K562 (cell line): Measurements from ENCODE around the gene ADRA1B. TPM values are rescaled to one million over a fixed set of nuclear protein-coding genes. Genes with fewer than 3 reads are reported as not detected.

Source experiments
- ATAC-seq: fragments of 200-7000 bp; cut with Tn5 transposase; 3 replicates; pipeline ENCODE4 v1.9.1; 2020; ENCODE audit warnings: moderate library complexity
- BruUV-seq: library from RNA; stranded (reverse); fragments of 400-500 nt; replicated peaks from 2 replicates; lab custom pipeline; 2021; lab: Mats Ljungman, UMichigan
- CTCF ChIA-PET: fragments of 300-600 bp; formaldehyde crosslinking; extraction: SDS; loops from one replicate; lab custom pipeline; 2021; ENCODE audit warnings: low intra/inter-chr PET ratio; lab: Yijun Ruan, JAX
- POLR2A ChIA-PET: fragments of 300-600, 350-650 bp; sonication (Branson Sonifier 250); formaldehyde crosslinking; extraction: SDS; loops from one replicate; lab custom pipeline; 2021; ENCODE audit warnings: antibody characterized with exemption, inconsistent platforms; lab: Yijun Ruan, JAX
- DNase-seq, 4 experiments: peaks; one replicate each; pipeline versions ENCODE4 v3.0.0 to v3.0.0-alpha.2; 2011 to 2018; ENCODE audit warnings: low spot score in 3 of 4, mixed read lengths in 3 of 4; ENCODE audit errors: extremely low read depth in 1 of 4
- FAIRE-seq: peaks from 2 replicates; lab custom pipeline; 2011; peaks lifted over from hg19 to GRCh38; lab: Jason Lieb, UNC
- H2AFZ ChIP-seq: 2 replicates; pipeline ENCODE4 v1.6.0; 2011; ENCODE audit warnings: low read depth, low read length, control low read depth, inconsistent platforms
- H3K27ac ChIP-seq: fragments of 200-600 bp; 3 replicates; pipeline ENCODE4 v1.8.0; 2011; ENCODE audit warnings: low read depth, mild to moderate bottlenecking, control low read depth, inconsistent platforms, low read length, moderate library complexity, mixed read lengths; ENCODE audit errors: extremely low read depth
- H3K27me3 ChIP-seq, 2 experiments: fragments of 300-600 bp in 1 of 2; 2 replicates in 1 of 2; 3 replicates in 1 of 2; pipeline versions ENCODE4 v1.6.0 to v1.8.0; 2011; ENCODE audit warnings: inconsistent platforms in 2 of 2, low read length in 2 of 2, mild to moderate bottlenecking in 1 of 2, mixed read lengths in 1 of 2, moderate library complexity in 1 of 2; ENCODE audit not compliant: control insufficient read depth in 2 of 2, insufficient read depth in 2 of 2
- H3K36me3 ChIP-seq: fragments of 300-600 bp; 3 replicates; pipeline ENCODE4 v1.8.0; 2011; ENCODE audit warnings: mild to moderate bottlenecking, low read length, inconsistent platforms; ENCODE audit not compliant: control insufficient read depth, insufficient read depth
- H3K4me1 ChIP-seq, 2 experiments: fragments of 200-600 bp in 1 of 2; replicated peaks in 1 of 2; 2 replicates in 1 of 2; 3 replicates in 1 of 2; pipeline versions ENCODE4 v1.5.1 to v1.8.0; 2011; ENCODE audit warnings: inconsistent platforms in 2 of 2, low read length in 2 of 2, mild to moderate bottlenecking in 1 of 2, mixed read lengths in 1 of 2, moderate library complexity in 1 of 2; ENCODE audit not compliant: control insufficient read depth in 2 of 2, insufficient read depth in 2 of 2
- H3K4me2 ChIP-seq: 2 replicates; pipeline ENCODE4 v1.6.1; 2011; ENCODE audit warnings: low read length, control low read depth, inconsistent platforms, mixed read lengths; ENCODE audit not compliant: insufficient read depth
- H3K4me3 ChIP-seq: fragments of 200-600 bp; sonication (generic), shearing (Covaris generic); 2 replicates; pipeline ENCODE4 v1.5.1; 2016; ENCODE audit warnings: control low read depth, inconsistent platforms
- H3K79me2 ChIP-seq: fragments of 200-600 bp; 3 replicates; pipeline ENCODE4 v1.8.0; 2011; ENCODE audit warnings: low read length, inconsistent platforms; ENCODE audit not compliant: control insufficient read depth, insufficient read depth
- H3K9ac ChIP-seq, 2 experiments: 2 replicates each; pipeline versions ENCODE4 v1.6.0 to v1.6.1; 2011; ENCODE audit warnings: low read depth in 2 of 2, low read length in 2 of 2, control low read depth in 1 of 2, inconsistent platforms in 1 of 2, mild to moderate bottlenecking in 1 of 2, mixed read lengths in 1 of 2; ENCODE audit not compliant: insufficient read depth in 1 of 2
- H3K9me1 ChIP-seq: one replicate; pipeline ENCODE4 v1.6.0; 2011; ENCODE audit warnings: inconsistent platforms, mild to moderate bottlenecking, low read length, moderate library complexity; ENCODE audit not compliant: control insufficient read depth, insufficient read depth
- H3K9me3 ChIP-seq: replicated peaks from 2 replicates; pipeline ENCODE4 v1.5.1; 2011; ENCODE audit warnings: low read depth, low read length, inconsistent platforms; ENCODE audit not compliant: control insufficient read depth, insufficient read depth
- H4K20me1 ChIP-seq: replicated peaks from 2 replicates; pipeline ENCODE4 v1.6.1; 2011; ENCODE audit warnings: low read length, inconsistent platforms, mixed read lengths; ENCODE audit not compliant: control insufficient read depth, insufficient read depth
- AFF1 ChIP-seq, 2 experiments: fragments of 450-650 bp; IDR thresholded peaks; 2 replicates each; pipeline ENCODE4 v1.6.1; 2018; ENCODE audit warnings: mild to moderate bottlenecking in 2 of 2, low read depth in 1 of 2; ENCODE audit not compliant: partially characterized antibody in 2 of 2
- COPS2 ChIP-seq: fragments of 450-650 bp; conservative IDR thresholded peaks from 2 replicates; pipeline ENCODE4 v1.6.1; 2016; ENCODE audit warnings: mild to moderate bottlenecking, moderate library complexity
- DNMT1 ChIP-seq: fragments of 450-650 bp; IDR thresholded peaks from 2 replicates; pipeline ENCODE4 v1.6.1; 2016; ENCODE audit warnings: antibody characterized with exemption, mild to moderate bottlenecking
- MAZ ChIP-seq, 2 experiments: fragments of 450-650 bp in 1 of 2; sonication (generic) in 1 of 2; formaldehyde crosslinking; IDR thresholded peaks in 1 of 2; conservative IDR thresholded peaks in 1 of 2; 2 replicates each; pipeline versions ENCODE4 v1.4.0 to v1.5.0; 2020; ENCODE audit warnings: mild to moderate bottlenecking in 1 of 2, missing genetic modification reagents in 1 of 2
- NELFE ChIP-seq: IDR thresholded peaks from 2 replicates; pipeline ENCODE4 v1.6.1; 2011; ENCODE audit warnings: mild to moderate bottlenecking; ENCODE audit not compliant: insufficient read depth, insufficient read length
- STAT5B ChIP-seq: fragments of 250-450 bp; sonication (Bioruptor Pico); IDR thresholded peaks from 2 replicates; pipeline ENCODE4 v1.8.0; 2021; ENCODE audit warnings: mild to moderate bottlenecking, inconsistent platforms
- ZNF212 ChIP-seq: fragments of 450-650 bp; formaldehyde crosslinking; IDR thresholded peaks from 2 replicates; pipeline ENCODE4 v1.4.0; 2020; ENCODE audit warnings: mild to moderate bottlenecking
- WGBS: fragments of 100-300 bp; shearing (Covaris generic); methylation state at CpG from one replicate; pipeline ENCODE4 v1.1.6; 2016; ENCODE audit warnings: low coverage, mixed read lengths; ENCODE audit not compliant: insufficient coverage; ENCODE audit errors: missing lambda C conversion rate; 5-methylcytosine and 5-hydroxymethylcytosine counted together
- in situ Hi-C: fragments of 300-500 bp; cut with MboI; formaldehyde crosslinking; loops from 4 replicates; pipeline ENCODE4 v1.15.0; 2018; ENCODE audit warnings: inconsistent platforms, mixed read lengths
- intact Hi-C: fragments of 100-400 bp; cut with micrococcal nuclease; formaldehyde crosslinking; loops from 2 replicates; pipeline ENCODE4 v1.14.2; 2022
- polyA plus RNA-seq, 8 experiments: library from polyadenylated mRNA; depleted of rRNA in 4 of 8; stranded (reverse) in 5 of 8; unstranded in 3 of 8; fragments of >200 nt; fragmentation: Nextera tagmentation in 2 of 8; fragmentation: Illumina TruSeq in 1 of 8; extraction: Ambion mirVana in 2 of 8; extraction: Trizol in 1 of 8; gene quantifications; 2 replicates each; pipeline versions ENCODE4 v1.2.1 to v1.2.3, GENCODE V29; 2011 to 2014; ENCODE audit warnings: inconsistent platforms in 1 of 8, missing spikeins in 1 of 8
- total RNA-seq, 7 experiments: library from RNA; depleted of rRNA in 6 of 7; stranded (reverse); fragments of >200 nt in 6 of 7; fragmentation: Illumina TruSeq in 2 of 7; extraction: Trizol in 2 of 7; gene quantifications; 2 replicates each; pipeline versions ENCODE4 v1.2.1 to v1.2.3, GENCODE V29; 2011 to 2021; ENCODE audit warnings: low replicate concordance in 1 of 7
- TF ChIP-seq, protein P1 (sequence below): fragments of 450-650 bp; IDR thresholded peaks from 2 replicates; pipeline ENCODE4 v1.6.1; 2017; ENCODE audit warnings: antibody characterized with exemption

The ADRA1B gene
- total and polyA plus RNA-seq, 9 of the 15 experiments (the other 6 are each of a cell fraction or from before 2014, with no cell fraction given), result not detected

DNA sequence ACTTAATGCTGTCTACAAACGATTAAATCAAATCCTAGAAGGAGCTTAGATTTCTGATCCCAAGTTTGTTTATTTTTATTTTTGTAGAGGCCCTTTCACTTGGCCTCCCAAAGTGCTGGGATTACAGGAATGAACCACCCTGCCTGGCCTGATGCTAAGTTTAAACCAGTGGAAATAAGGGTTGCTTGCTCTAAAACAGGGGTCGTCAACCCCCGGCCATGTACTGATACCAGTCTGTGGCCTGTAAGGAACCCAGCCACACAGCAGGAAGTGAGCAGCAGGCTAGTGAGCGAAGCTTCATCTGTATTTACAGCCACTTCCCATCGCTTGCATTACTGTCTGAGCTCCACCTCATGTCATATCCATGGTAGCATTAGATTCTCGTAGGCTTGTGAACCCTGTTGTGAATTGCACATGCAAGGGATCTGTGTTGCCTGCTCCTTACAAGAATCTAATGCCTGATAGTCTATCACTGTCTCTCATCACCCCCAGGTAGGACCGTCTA is 104.0 kb downstream of the ADRA1B start:
- Histone ChIP-seq H3K36me3 (peaks cover 34% of the 10 kb centered on the region), H3K9ac (no peak overlapping the region), H3K4me1 (no peaks in the 10 kb centered on the region), H3K27me3 (no peaks in the 10 kb centered on the region), H3K4me3 (no peak overlapping the region), H4K20me1 (no peaks in the 10 kb centered on the region), H3K27ac (no peak overlapping the region), H2AFZ (no peak overlapping the region), H3K9me3 (no peaks in the 10 kb centered on the region), H3K9me1 (no peaks in the 10 kb centered on the region), H3K4me2 (no peak overlapping the region), H3K79me2 (no peaks in the 10 kb centered on the region)
- no peak for ATAC-seq
- POLR2A ChIA-PET, result interaction anchor here (1.2 to 3.2 kb wide), 2 partner anchors 11 to 372 kb away, joined by 3 to 23 read pairs; partner anchors contain the start of gene TTC1
- TF ChIP-seq DNMT1, result no peak
- TF ChIP-seq COPS2, result no peak
- TF ChIP-seq ZNF212, result no peak
- TF ChIP-seq, protein P1, sequence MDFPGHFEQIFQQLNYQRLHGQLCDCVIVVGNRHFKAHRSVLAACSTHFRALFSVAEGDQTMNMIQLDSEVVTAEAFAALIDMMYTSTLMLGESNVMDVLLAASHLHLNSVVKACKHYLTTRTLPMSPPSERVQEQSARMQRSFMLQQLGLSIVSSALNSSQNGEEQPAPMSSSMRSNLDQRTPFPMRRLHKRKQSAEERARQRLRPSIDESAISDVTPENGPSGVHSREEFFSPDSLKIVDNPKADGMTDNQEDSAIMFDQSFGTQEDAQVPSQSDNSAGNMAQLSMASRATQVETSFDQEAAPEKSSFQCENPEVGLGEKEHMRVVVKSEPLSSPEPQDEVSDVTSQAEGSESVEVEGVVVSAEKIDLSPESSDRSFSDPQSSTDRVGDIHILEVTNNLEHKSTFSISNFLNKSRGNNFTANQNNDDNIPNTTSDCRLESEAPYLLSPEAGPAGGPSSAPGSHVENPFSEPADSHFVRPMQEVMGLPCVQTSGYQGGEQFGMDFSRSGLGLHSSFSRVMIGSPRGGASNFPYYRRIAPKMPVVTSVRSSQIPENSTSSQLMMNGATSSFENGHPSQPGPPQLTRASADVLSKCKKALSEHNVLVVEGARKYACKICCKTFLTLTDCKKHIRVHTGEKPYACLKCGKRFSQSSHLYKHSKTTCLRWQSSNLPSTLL, result no peak
- no peak for TF ChIP-seq NELFE
- no peak for TF ChIP-seq AFF1 (IDR thresholded peaks at IDR 0.05; ENCODE audit: low read depth in 1 of 2, partially characterized antibody in 2 of 2)
- TF ChIP-seq STAT5B (CRISPR knock-in tag), result no peak
- TF ChIP-seq MAZ (CRISPR knock-in tag; conservative IDR thresholded peaks at IDR 0.05 in 1 of 2, IDR thresholded peaks at IDR 0.05 in 1 of 2), result no peak
- in situ Hi-C loops (loop anchor here (10.0 kb wide), 1 partner anchor 324 kb away; no protein-coding TSS in a partner anchor), intact Hi-C loops (loop anchor here (5.0 kb wide), 1 partner anchor 222 kb away; no protein-coding TSS in a partner anchor)
- WGBS, result 76% methylated on average over 7 of the region's 7 CpGs
- no peak for FAIRE-seq
- CTCF ChIA-PET, result interaction anchor here (0.7 kb wide), 1 partner anchor 368 kb away, joined by 3 read pairs; no protein-coding TSS in a partner anchor
- DNase-seq, result no peak
- BruUV-seq, result no TSS peak
